ENCODE measurements around the gene RBFOX1. TPM values are rescaled to one million over a fixed set of nuclear protein-coding genes. Genes with fewer than 3 reads are reported as not detected.

The RBFOX1 gene
- total RNA-seq, 1 donor = not detected

- no peak overlapping the region for H3K4me3 ChIP-seq (ENCODE audit: low read depth, low read length)
- TF ChIP-seq CTCF (IDR thresholded peaks at IDR 0.05; ENCODE audit: insufficient read depth, low read depth, low read length) = no peak
- no peak for DNase-seq (ENCODE audit: low read depth)
Observed at GRCh38 chr16:7640334-7640733, 307.7 kb downstream of the RBFOX1 start.

GRCh38 chr16:7644176-7644575 lies 311.5 kb downstream of the RBFOX1 start:
- no peak for TF ChIP-seq CTCF (IDR thresholded peaks at IDR 0.05; ENCODE audit: insufficient read depth, low read depth, low read length)
- H3K4me3 ChIP-seq (ENCODE audit: low read depth, low read length) = no peak overlapping the region
- DNase-seq (ENCODE audit: low read depth) = no peak

GRCh38 chr16:7644811-7645210 lies 312.2 kb downstream of the RBFOX1 start:
- no peak for TF ChIP-seq CTCF (IDR thresholded peaks at IDR 0.05; ENCODE audit: insufficient read depth, low read depth, low read length)
- no peak for DNase-seq (ENCODE audit: low read depth)

GRCh38 chr16:7646821-7647500 lies 314.3 kb downstream of the RBFOX1 start:
- no peak for TF ChIP-seq CTCF (IDR thresholded peaks at IDR 0.05; ENCODE audit: insufficient read depth, low read depth, low read length)
- no peak overlapping the region for H3K4me3 ChIP-seq (ENCODE audit: low read depth, low read length)
- no peak for DNase-seq (ENCODE audit: low read depth)

More at GRCh38 chr16:7644811-7645210, 312.2 kb downstream of the RBFOX1 start:
- no peak overlapping the region for H3K4me3 ChIP-seq (ENCODE audit: low read depth, low read length)

GRCh38 chr16:7650431-7650830 lies 317.8 kb downstream of the RBFOX1 start:
- no peak for TF ChIP-seq CTCF (IDR thresholded peaks at IDR 0.05; ENCODE audit: insufficient read depth, low read depth, low read length)
- H3K4me3 ChIP-seq (ENCODE audit: low read depth, low read length) = no peak overlapping the region
- DNase-seq (ENCODE audit: low read depth) = no peak

GRCh38 chr16:7651803-7652570 lies 319.3 kb downstream of the RBFOX1 start:
- DNase-seq (ENCODE audit: low read depth) = no peak
- no peak overlapping the region for H3K4me3 ChIP-seq (ENCODE audit: low read depth, low read length)
- no peak for TF ChIP-seq CTCF (IDR thresholded peaks at IDR 0.05; ENCODE audit: insufficient read depth, low read depth, low read length)
